Caco-2 (cell line): ENCODE results near the gene SRGAP2B. TPM values are rescaled to one million over a fixed set of nuclear protein-coding genes. Genes with fewer than 3 reads are reported as not detected.
"Not testable (repeated sequence)": the region's sequence is repeated elsewhere in the genome, so short reads cannot be mapped to it uniquely, and the experiment has no call there.

Source experiments
- BruUV-seq: library from RNA; stranded (reverse); fragments of 400-500 nt; replicated peaks from 2 replicates; lab custom pipeline; 2021; lab: Mats Ljungman, UMichigan
- CTCF ChIA-PET: fragments of 300-600 bp; sonication (Branson Sonifier 250); formaldehyde crosslinking; loops from one replicate; lab custom pipeline; 2022; ENCODE audit warnings: antibody characterized with exemption; lab: Charles Lee
- POLR2A ChIA-PET: fragments of 300-600 bp; sonication (Branson Sonifier 250); formaldehyde crosslinking; loops from one replicate; lab custom pipeline; 2022; ENCODE audit warnings: antibody characterized with exemption; lab: Charles Lee
- DNase-seq, 2 experiments: peaks; one replicate each; pipeline versions ENCODE4 v3.0.0 to v3.0.0-alpha.2; 2020 to 2022
- H3K27me3 ChIP-seq: replicated peaks from 2 replicates; pipeline ENCODE4 v1.6.0; 2011; ENCODE audit warnings: low read length; ENCODE audit not compliant: control insufficient read depth, insufficient read depth
- H3K36me3 ChIP-seq: 2 replicates; pipeline ENCODE4 v1.5.1; 2011; ENCODE audit warnings: low read length; ENCODE audit not compliant: control insufficient read depth, insufficient read depth
- H3K4me1 ChIP-seq: fragments of 250-450 bp; sonication (Bioruptor Pico); 2 replicates; pipeline ENCODE4 v1.5.1; 2020; ENCODE audit warnings: mild to moderate bottlenecking
- H3K4me3 ChIP-seq: 2 replicates; pipeline ENCODE4 v1.5.1; 2011; ENCODE audit warnings: low read depth, mild to moderate bottlenecking, control low read depth, low read length
- H3K9me3 ChIP-seq: fragments of 250-450 bp; sonication (Bioruptor Pico); 2 replicates; pipeline ENCODE4 v1.5.1; 2020; ENCODE audit warnings: mild to moderate bottlenecking, moderate library complexity
- H3K27ac Mint-ChIP-seq: one replicate; pipeline ENCODE4 v1.8.0; 2022; ENCODE audit warnings: mixed read lengths; ENCODE audit not compliant: unreplicated experiment
- H3K27me3 Mint-ChIP-seq: one replicate; pipeline ENCODE4 v1.8.0; 2022; ENCODE audit warnings: mixed read lengths; ENCODE audit not compliant: insufficient read depth, unreplicated experiment
- H3K36me3 Mint-ChIP-seq: one replicate; pipeline ENCODE4 v1.8.0; 2022; ENCODE audit warnings: mild to moderate bottlenecking, mixed read lengths; ENCODE audit not compliant: insufficient read depth, unreplicated experiment
- H3K4me1 Mint-ChIP-seq: one replicate; pipeline ENCODE4 v1.8.0; 2022; ENCODE audit warnings: low read depth, mixed read lengths; ENCODE audit not compliant: unreplicated experiment
- H3K4me3 Mint-ChIP-seq: one replicate; pipeline ENCODE4 v1.8.0; 2022; ENCODE audit warnings: mild to moderate bottlenecking, moderate library complexity, mixed read lengths; ENCODE audit not compliant: unreplicated experiment
- H3K9me3 Mint-ChIP-seq: one replicate; pipeline ENCODE4 v1.8.0; 2022; ENCODE audit warnings: mixed read lengths; ENCODE audit not compliant: unreplicated experiment
- intact Hi-C: fragments of 100-400 bp; cut with micrococcal nuclease; formaldehyde crosslinking; loops from one replicate; pipeline ENCODE4 v1.10.0; 2022; ENCODE audit not compliant: unreplicated experiment
- total RNA-seq: library from RNA; stranded (reverse); gene quantifications from 2 replicates; pipeline ENCODE4 v1.2.3, GENCODE V29; 2022

Gene SRGAP2B
- total RNA-seq, 1 experiment from 2014 or later = 6.5 TPM

DNA sequence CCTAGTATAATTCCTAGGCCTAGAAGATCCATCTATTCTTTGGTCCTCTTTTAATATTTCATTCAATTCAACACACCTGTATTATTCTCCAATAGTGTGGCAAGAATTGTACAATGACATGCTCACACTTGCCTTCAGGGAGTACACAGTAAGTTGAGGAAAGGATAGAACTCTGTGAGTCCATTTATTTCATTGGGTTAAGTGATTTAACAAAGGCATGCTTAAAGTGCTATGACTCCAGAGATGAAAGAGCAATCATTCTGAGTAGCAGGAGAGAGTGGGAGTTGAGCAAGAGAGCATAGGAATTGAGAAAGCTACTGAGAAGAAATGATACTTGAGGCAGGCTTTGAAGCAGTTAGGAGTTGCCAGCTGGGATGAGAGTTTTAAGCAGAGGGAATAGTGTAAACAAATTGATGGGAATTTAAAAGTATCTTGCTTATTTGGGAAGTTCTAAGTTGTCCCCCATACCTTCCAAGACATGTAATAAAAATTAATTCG is 19.5 kb upstream of the SRGAP2B start:
- POLR2A ChIA-PET, H3K27me3 Mint-ChIP-seq, DNase-seq, H3K4me3 Mint-ChIP-seq, H3K9me3 ChIP-seq, H3K36me3 ChIP-seq, intact Hi-C loops, H3K27ac Mint-ChIP-seq, BruUV-seq, H3K4me1 Mint-ChIP-seq, H3K4me3 ChIP-seq, H3K27me3 ChIP-seq, H3K9me3 Mint-ChIP-seq, H3K36me3 Mint-ChIP-seq, CTCF ChIA-PET, H3K4me1 ChIP-seq: not testable (repeated sequence)

DNA sequence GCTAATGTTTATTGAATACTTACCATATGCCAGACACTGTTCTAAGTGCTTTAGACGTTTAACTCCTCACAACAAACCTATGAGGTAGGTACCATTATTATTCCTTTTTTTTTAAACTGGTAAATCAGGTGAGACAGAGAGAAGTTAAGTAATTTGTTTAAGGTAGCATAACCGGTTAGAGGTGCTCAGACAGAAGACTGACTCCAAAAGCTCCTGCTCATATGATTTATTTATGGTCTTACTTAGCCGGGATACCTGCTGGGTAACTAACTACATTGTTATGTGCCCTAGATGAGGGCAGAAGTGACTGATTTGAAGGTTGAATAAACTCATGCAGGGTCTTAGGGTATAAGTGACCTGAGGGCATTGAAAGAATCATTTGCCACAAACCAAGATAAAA is 17.6 kb upstream of the SRGAP2B start:
- H3K9me3 Mint-ChIP-seq = not testable (repeated sequence)

DNA sequence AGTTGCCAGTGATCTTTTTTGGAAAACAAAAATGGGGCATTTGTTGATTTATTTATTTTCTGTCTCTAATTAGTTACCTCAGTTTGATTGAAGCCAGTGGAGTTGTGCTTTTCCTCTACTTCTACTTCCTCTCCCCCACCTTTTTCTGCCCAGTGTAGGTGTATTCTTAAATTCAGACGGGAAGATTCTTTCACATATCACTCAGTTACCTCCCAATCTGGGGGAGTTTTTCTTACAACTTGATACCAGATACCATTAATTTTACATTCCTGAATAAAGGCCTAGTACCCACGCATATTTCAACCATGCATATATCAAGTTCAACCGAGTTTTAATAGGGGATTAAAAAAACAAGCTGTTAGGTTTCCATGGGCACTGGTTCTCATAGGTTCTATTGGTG is 16.5 kb upstream of the SRGAP2B start:
- H3K4me1 ChIP-seq, H3K9me3 Mint-ChIP-seq, H3K27me3 Mint-ChIP-seq, POLR2A ChIA-PET, intact Hi-C loops, H3K4me1 Mint-ChIP-seq, H3K4me3 Mint-ChIP-seq, H3K4me3 ChIP-seq, BruUV-seq, CTCF ChIA-PET, H3K36me3 ChIP-seq, H3K36me3 Mint-ChIP-seq, H3K27me3 ChIP-seq, H3K9me3 ChIP-seq, DNase-seq, H3K27ac Mint-ChIP-seq: not testable (repeated sequence)

More for the DNA sequence above, 17.6 kb upstream of the SRGAP2B start:
- BruUV-seq, H3K27me3 Mint-ChIP-seq, H3K9me3 ChIP-seq, DNase-seq, H3K27ac Mint-ChIP-seq, H3K4me3 Mint-ChIP-seq, CTCF ChIA-PET, H3K4me3 ChIP-seq, H3K4me1 Mint-ChIP-seq, POLR2A ChIA-PET, H3K36me3 Mint-ChIP-seq, H3K36me3 ChIP-seq, H3K4me1 ChIP-seq, H3K27me3 ChIP-seq, intact Hi-C loops: not testable (repeated sequence)

DNA sequence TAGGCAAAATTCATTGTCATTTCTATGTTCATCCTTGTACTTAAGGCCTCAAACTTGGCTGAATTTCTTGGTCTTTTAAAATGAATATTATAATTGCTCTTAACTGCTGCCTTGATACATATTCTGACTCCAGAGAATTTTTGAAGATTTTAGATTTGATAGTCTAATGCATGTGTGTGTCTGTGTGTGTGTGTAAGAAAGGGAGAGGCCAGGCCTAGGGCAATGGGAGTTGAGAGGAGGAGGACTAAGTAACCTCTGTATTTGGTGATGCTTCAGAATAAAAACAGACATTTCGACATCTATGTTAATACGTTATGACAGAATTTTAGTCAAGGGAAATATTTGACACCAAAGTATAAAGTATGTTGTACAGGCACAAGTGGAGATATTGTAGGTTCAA is 8.2 kb upstream of the SRGAP2B start:
- H3K4me1 Mint-ChIP-seq, H3K36me3 ChIP-seq, BruUV-seq, POLR2A ChIA-PET, CTCF ChIA-PET, H3K9me3 Mint-ChIP-seq, H3K9me3 ChIP-seq, DNase-seq, H3K4me1 ChIP-seq, intact Hi-C loops, H3K27ac Mint-ChIP-seq, H3K4me3 Mint-ChIP-seq, H3K36me3 Mint-ChIP-seq, H3K4me3 ChIP-seq, H3K27me3 Mint-ChIP-seq, H3K27me3 ChIP-seq: not testable (repeated sequence)

DNA sequence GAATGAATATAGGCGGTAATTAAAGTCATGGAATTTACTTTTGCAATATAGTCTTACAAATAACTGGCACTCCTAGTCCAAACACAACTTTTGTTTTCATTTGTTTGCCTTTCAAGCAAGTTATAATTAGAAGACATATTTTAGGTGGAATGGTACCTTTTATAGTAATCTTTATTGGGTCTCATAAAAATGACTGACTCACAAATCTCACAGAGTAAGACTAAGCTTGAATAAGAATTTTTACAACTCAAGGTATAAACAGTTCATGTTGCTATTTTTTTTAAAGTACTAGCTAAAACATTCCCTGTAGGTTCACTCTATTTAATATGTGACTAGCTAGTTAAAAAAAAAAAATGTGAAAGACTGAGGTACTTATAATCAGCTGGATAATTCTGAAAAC is 6.6 kb upstream of the SRGAP2B start:
- H3K36me3 Mint-ChIP-seq, intact Hi-C loops: not testable (repeated sequence)

DNA sequence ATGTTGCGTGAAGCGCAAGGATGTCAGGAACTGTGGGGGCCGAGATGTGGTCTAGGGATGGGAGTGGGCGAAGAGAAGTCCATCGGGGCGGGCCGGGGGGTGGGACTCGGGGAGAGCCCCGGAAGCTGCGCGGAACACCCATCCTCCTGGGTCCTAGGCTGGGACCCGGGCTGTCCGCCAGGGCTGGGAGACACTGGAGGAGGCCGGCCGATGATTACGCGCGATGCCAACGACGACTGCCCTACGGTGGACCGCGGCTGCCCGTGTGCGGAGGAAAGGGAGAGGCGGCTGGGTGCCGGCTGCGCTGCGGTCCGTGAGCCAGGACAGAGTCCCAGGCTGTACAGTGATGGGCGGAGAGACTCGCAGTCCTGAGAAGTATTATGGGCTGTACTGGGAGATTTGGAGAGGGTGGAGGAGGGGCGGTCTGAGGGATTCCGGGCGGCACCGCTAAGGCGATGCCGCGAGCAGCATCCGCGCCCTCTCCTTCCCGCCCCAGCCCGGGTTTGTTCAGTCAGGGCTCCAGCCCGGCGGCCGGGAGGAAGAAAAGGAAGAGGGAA is 395 bp downstream of the SRGAP2B start:
- peak overlapping the region; percentile 37 for H3K4me3 ChIP-seq
- H3K9me3 Mint-ChIP-seq, H3K27ac Mint-ChIP-seq, H3K27me3 Mint-ChIP-seq, H3K36me3 ChIP-seq, CTCF ChIA-PET, H3K4me1 Mint-ChIP-seq, intact Hi-C loops, POLR2A ChIA-PET, H3K4me1 ChIP-seq, H3K36me3 Mint-ChIP-seq, H3K9me3 ChIP-seq, H3K27me3 ChIP-seq: not testable (repeated sequence)
- H3K4me3 Mint-ChIP-seq = peak overlapping the region; percentile 62
- DNase-seq = peak; percentile 21 to 37
- TSS peak; percentile 41 for BruUV-seq

More for the DNA sequence above, 6.6 kb upstream of the SRGAP2B start:
- H3K9me3 ChIP-seq, DNase-seq, H3K36me3 ChIP-seq, H3K4me1 ChIP-seq, H3K9me3 Mint-ChIP-seq, H3K4me3 Mint-ChIP-seq, H3K4me3 ChIP-seq, H3K27ac Mint-ChIP-seq, H3K27me3 Mint-ChIP-seq, H3K27me3 ChIP-seq, BruUV-seq, H3K4me1 Mint-ChIP-seq, CTCF ChIA-PET, POLR2A ChIA-PET: not testable (repeated sequence)

DNA sequence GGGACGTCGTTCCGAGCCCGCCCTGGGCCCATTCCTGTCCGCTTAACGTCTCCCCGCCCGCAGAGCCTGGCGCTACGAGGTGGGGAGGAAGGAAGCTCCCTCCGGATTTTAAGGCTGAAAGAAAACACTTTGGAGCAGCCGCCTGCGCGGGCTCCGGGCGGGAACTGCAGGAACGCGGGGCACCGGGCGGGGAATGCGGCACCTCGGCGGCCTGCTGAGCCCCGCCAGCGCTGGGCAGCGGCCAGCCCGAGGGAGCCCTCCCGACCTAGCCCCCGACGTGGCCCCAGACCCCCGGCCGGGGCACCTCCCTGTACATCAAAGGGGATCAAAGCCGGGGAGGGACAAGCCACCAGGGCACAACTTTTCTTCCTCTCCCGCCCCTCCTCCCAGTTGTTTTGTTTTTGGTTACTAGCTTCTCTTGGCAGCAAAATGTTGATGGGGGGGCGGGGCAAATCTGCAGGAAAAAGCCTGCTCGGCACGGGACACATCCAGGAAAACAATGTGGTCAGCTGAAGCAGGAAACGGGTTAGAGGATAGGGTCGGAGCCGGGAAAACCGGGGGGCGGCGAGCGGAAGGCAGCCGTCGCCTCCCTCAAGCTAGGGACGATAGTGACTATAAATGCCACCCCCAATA is 1.5 kb downstream of the SRGAP2B start:
- H3K9me3 ChIP-seq, BruUV-seq, H3K27me3 Mint-ChIP-seq, intact Hi-C loops, H3K27me3 ChIP-seq, POLR2A ChIA-PET, H3K36me3 ChIP-seq, CTCF ChIA-PET, H3K36me3 Mint-ChIP-seq, H3K4me1 ChIP-seq, H3K9me3 Mint-ChIP-seq, H3K4me1 Mint-ChIP-seq: not testable (repeated sequence)
- H3K27ac Mint-ChIP-seq = peak overlapping the region; percentile 69
- H3K4me3 Mint-ChIP-seq = peak overlapping the region; percentile 85
- peak; percentile 29 to 52 for DNase-seq
- peak overlapping the region; percentile 37 for H3K4me3 ChIP-seq
